Hippocampal formation (tissue), 2 donors: Measurements from ENCODE around the gene AGPS.
"Not testable (repeated sequence)": the region's sequence is repeated elsewhere in the genome, so short reads cannot be mapped to it uniquely, and the experiment has no call there.

Source experiments
- DNase-seq, 2 donors: peaks; one replicate each; lab custom pipeline; 2025; lab: John Stamatoyannopoulos, UW

Gene AGPS

GRCh38 chr2:177422271-177422670 is 29.7 kb downstream of the AGPS start:
- no peak for DNase-seq

GRCh38 chr2:177424120-177424519 is 31.5 kb downstream of the AGPS start:
- DNase-seq = not testable (repeated sequence)

GRCh38 chr2:177424620-177425019 is 32.0 kb downstream of the AGPS start:
- DNase-seq = not testable (repeated sequence)

- DNase-seq = no peak
Observed at GRCh38 chr2:177427316-177427715, 34.7 kb downstream of the AGPS start.

- DNase-seq = not testable (repeated sequence)
Observed at GRCh38 chr2:177427936-177428335, 35.4 kb downstream of the AGPS start.

- peak in 1 of 2 donors; percentile 11 for DNase-seq
Observed at GRCh38 chr2:177429688-177430325, 37.2 kb downstream of the AGPS start.

GRCh38 chr2:177430411-177430810 is 37.8 kb downstream of the AGPS start:
- DNase-seq = no peak

GRCh38 chr2:177431111-177431725 is 38.6 kb downstream of the AGPS start:
- DNase-seq = not testable (repeated sequence)

GRCh38 chr2:177432703-177433102 is 40.1 kb downstream of the AGPS start:
- DNase-seq = no peak

- no peak for DNase-seq
Observed at GRCh38 chr2:177433402-177433801, 40.8 kb downstream of the AGPS start.

- no peak for DNase-seq
Observed at GRCh38 chr2:177434475-177434874, 41.9 kb downstream of the AGPS start.

- no peak for DNase-seq
Observed at GRCh38 chr2:177445200-177445599, 52.6 kb downstream of the AGPS start.

- DNase-seq = no peak
Observed at GRCh38 chr2:177448031-177448430, 55.5 kb downstream of the AGPS start.

GRCh38 chr2:177449159-177449558 is 56.6 kb downstream of the AGPS start:
- no peak for DNase-seq

GRCh38 chr2:177455187-177455586 is 62.6 kb downstream of the AGPS start:
- no peak for DNase-seq

- DNase-seq = not testable (repeated sequence)
Observed at GRCh38 chr2:177459756-177460155, 67.2 kb downstream of the AGPS start.

GRCh38 chr2:177460973-177461585 is 68.5 kb downstream of the AGPS start:
- no peak for DNase-seq

GRCh38 chr2:177464549-177464948 is 72.0 kb downstream of the AGPS start:
- no peak for DNase-seq

GRCh38 chr2:177465400-177466138 is 73.0 kb downstream of the AGPS start:
- no peak for DNase-seq

GRCh38 chr2:177466337-177467195 is 74.0 kb downstream of the AGPS start:
- no peak for DNase-seq

GRCh38 chr2:177467646-177468045 is 75.1 kb downstream of the AGPS start:
- DNase-seq = no peak

- DNase-seq = no peak
Observed at GRCh38 chr2:177471990-177472389, 79.4 kb downstream of the AGPS start.
